K562 (cell line): Measurements from ENCODE around the gene SOX4. TPM values are rescaled to one million over a fixed set of nuclear protein-coding genes. Genes with fewer than 3 reads are reported as not detected.

Source experiments
- ATAC-seq: fragments of 200-7000 bp; cut with Tn5 transposase; 3 replicates; pipeline ENCODE4 v1.9.1; 2020; ENCODE audit warnings: moderate library complexity
- BruUV-seq: library from RNA; stranded (reverse); fragments of 400-500 nt; replicated peaks from 2 replicates; lab custom pipeline; 2021; lab: Mats Ljungman, UMichigan
- CTCF ChIA-PET: fragments of 300-600 bp; formaldehyde crosslinking; extraction: SDS; loops from one replicate; lab custom pipeline; 2021; ENCODE audit warnings: low intra/inter-chr PET ratio; lab: Yijun Ruan, JAX
- POLR2A ChIA-PET: fragments of 300-600, 350-650 bp; sonication (Branson Sonifier 250); formaldehyde crosslinking; extraction: SDS; loops from one replicate; lab custom pipeline; 2021; ENCODE audit warnings: antibody characterized with exemption, inconsistent platforms; lab: Yijun Ruan, JAX
- DNase-seq, 4 experiments: peaks; one replicate each; pipeline versions ENCODE4 v3.0.0 to v3.0.0-alpha.2; 2011 to 2018; ENCODE audit warnings: low spot score in 3 of 4, mixed read lengths in 3 of 4; ENCODE audit errors: extremely low read depth in 1 of 4
- FAIRE-seq: peaks from 2 replicates; lab custom pipeline; 2011; peaks lifted over from hg19 to GRCh38; lab: Jason Lieb, UNC
- H2AFZ ChIP-seq: 2 replicates; pipeline ENCODE4 v1.6.0; 2011; ENCODE audit warnings: low read depth, low read length, control low read depth, inconsistent platforms
- H3K27ac ChIP-seq: fragments of 200-600 bp; 3 replicates; pipeline ENCODE4 v1.8.0; 2011; ENCODE audit warnings: low read depth, mild to moderate bottlenecking, control low read depth, inconsistent platforms, low read length, moderate library complexity, mixed read lengths; ENCODE audit errors: extremely low read depth
- H3K27me3 ChIP-seq, 2 experiments: fragments of 300-600 bp in 1 of 2; 2 replicates in 1 of 2; 3 replicates in 1 of 2; pipeline versions ENCODE4 v1.6.0 to v1.8.0; 2011; ENCODE audit warnings: inconsistent platforms in 2 of 2, low read length in 2 of 2, mild to moderate bottlenecking in 1 of 2, mixed read lengths in 1 of 2, moderate library complexity in 1 of 2; ENCODE audit not compliant: control insufficient read depth in 2 of 2, insufficient read depth in 2 of 2
- H3K36me3 ChIP-seq: fragments of 300-600 bp; 3 replicates; pipeline ENCODE4 v1.8.0; 2011; ENCODE audit warnings: mild to moderate bottlenecking, low read length, inconsistent platforms; ENCODE audit not compliant: control insufficient read depth, insufficient read depth
- H3K4me1 ChIP-seq, 2 experiments: fragments of 200-600 bp in 1 of 2; replicated peaks in 1 of 2; 2 replicates in 1 of 2; 3 replicates in 1 of 2; pipeline versions ENCODE4 v1.5.1 to v1.8.0; 2011; ENCODE audit warnings: inconsistent platforms in 2 of 2, low read length in 2 of 2, mild to moderate bottlenecking in 1 of 2, mixed read lengths in 1 of 2, moderate library complexity in 1 of 2; ENCODE audit not compliant: control insufficient read depth in 2 of 2, insufficient read depth in 2 of 2
- H3K4me2 ChIP-seq: 2 replicates; pipeline ENCODE4 v1.6.1; 2011; ENCODE audit warnings: low read length, control low read depth, inconsistent platforms, mixed read lengths; ENCODE audit not compliant: insufficient read depth
- H3K4me3 ChIP-seq: fragments of 200-600 bp; sonication (generic), shearing (Covaris generic); 2 replicates; pipeline ENCODE4 v1.5.1; 2016; ENCODE audit warnings: control low read depth, inconsistent platforms
- H3K79me2 ChIP-seq: fragments of 200-600 bp; 3 replicates; pipeline ENCODE4 v1.8.0; 2011; ENCODE audit warnings: low read length, inconsistent platforms; ENCODE audit not compliant: control insufficient read depth, insufficient read depth
- H3K9ac ChIP-seq, 2 experiments: 2 replicates each; pipeline versions ENCODE4 v1.6.0 to v1.6.1; 2011; ENCODE audit warnings: low read depth in 2 of 2, low read length in 2 of 2, control low read depth in 1 of 2, inconsistent platforms in 1 of 2, mild to moderate bottlenecking in 1 of 2, mixed read lengths in 1 of 2; ENCODE audit not compliant: insufficient read depth in 1 of 2
- H3K9me1 ChIP-seq: one replicate; pipeline ENCODE4 v1.6.0; 2011; ENCODE audit warnings: inconsistent platforms, mild to moderate bottlenecking, low read length, moderate library complexity; ENCODE audit not compliant: control insufficient read depth, insufficient read depth
- H3K9me3 ChIP-seq: replicated peaks from 2 replicates; pipeline ENCODE4 v1.5.1; 2011; ENCODE audit warnings: low read depth, low read length, inconsistent platforms; ENCODE audit not compliant: control insufficient read depth, insufficient read depth
- H4K20me1 ChIP-seq: replicated peaks from 2 replicates; pipeline ENCODE4 v1.6.1; 2011; ENCODE audit warnings: low read length, inconsistent platforms, mixed read lengths; ENCODE audit not compliant: control insufficient read depth, insufficient read depth
- ATF4 ChIP-seq: fragments of 450-650 bp; formaldehyde crosslinking; IDR thresholded peaks from 2 replicates; pipeline ENCODE4 v1.4.0; 2022; ENCODE audit warnings: mild to moderate bottlenecking, moderate library complexity
- GABPB1 ChIP-seq: sonication (generic); formaldehyde crosslinking; IDR thresholded peaks from 2 replicates; pipeline ENCODE4 v1.8.0; 2022; ENCODE audit warnings: mild to moderate bottlenecking, missing genetic modification reagents
- HCFC1 ChIP-seq: IDR thresholded peaks from 2 replicates; pipeline ENCODE4 v1.6.1; 2012; ENCODE audit warnings: low read depth, low read length, improper control_type of control experiment
- HMGXB4 ChIP-seq: sonication (generic); formaldehyde crosslinking; IDR thresholded peaks from 2 replicates; pipeline ENCODE4 v1.8.1; 2023; ENCODE audit warnings: mild to moderate bottlenecking, missing genetic modification reagents
- MEF2A ChIP-seq: IDR thresholded peaks from 2 replicates; pipeline ENCODE4 v1.6.1; 2011; ENCODE audit warnings: low read depth, mild to moderate bottlenecking, low read length, moderate library complexity; ENCODE audit not compliant: control insufficient read depth
- MTA3 ChIP-seq: fragments of 450-650 bp; formaldehyde crosslinking; IDR thresholded peaks from 2 replicates; pipeline ENCODE4 v1.6.1; 2017; ENCODE audit warnings: mild to moderate bottlenecking, borderline replicate concordance
- NFATC3 ChIP-seq: fragments of 450-650 bp; IDR thresholded peaks from 2 replicates; pipeline ENCODE4 v1.6.1; 2017; ENCODE audit warnings: mild to moderate bottlenecking
- NR3C1 ChIP-seq: sonication (generic); formaldehyde crosslinking; IDR thresholded peaks from 2 replicates; pipeline ENCODE4 v1.8.1; 2022; ENCODE audit warnings: missing genetic modification reagents
- PURB ChIP-seq: sonication (generic); formaldehyde crosslinking; IDR thresholded peaks from 2 replicates; pipeline ENCODE4 v1.9.0; 2021; ENCODE audit warnings: low read depth, mild to moderate bottlenecking, missing genetic modification reagents
- ZNF23 ChIP-seq: fragments of 250-450 bp; sonication (Bioruptor Pico); IDR thresholded peaks from 2 replicates; pipeline ENCODE4 v1.4.0; 2020; ENCODE audit warnings: mild to moderate bottlenecking
- whole genome bisulfite sequencing: fragments of 100-300 bp; shearing (Covaris generic); methylation state at CpG from one replicate; pipeline ENCODE4 v1.1.6; 2016; ENCODE audit warnings: low coverage, mixed read lengths; ENCODE audit not compliant: insufficient coverage; ENCODE audit errors: missing lambda C conversion rate; 5-methylcytosine and 5-hydroxymethylcytosine counted together
- in situ Hi-C: fragments of 300-500 bp; cut with MboI; formaldehyde crosslinking; loops from 4 replicates; pipeline ENCODE4 v1.15.0; 2018; ENCODE audit warnings: inconsistent platforms, mixed read lengths
- intact Hi-C: fragments of 100-400 bp; cut with micrococcal nuclease; formaldehyde crosslinking; loops from 2 replicates; pipeline ENCODE4 v1.14.2; 2022
- polyA plus RNA-seq, 8 experiments: library from polyadenylated mRNA; depleted of rRNA in 4 of 8; stranded (reverse) in 5 of 8; unstranded in 3 of 8; fragments of >200 nt; fragmentation: Nextera tagmentation in 2 of 8; fragmentation: Illumina TruSeq in 1 of 8; extraction: Ambion mirVana in 2 of 8; extraction: Trizol in 1 of 8; gene quantifications; 2 replicates each; pipeline versions ENCODE4 v1.2.1 to v1.2.3, GENCODE V29; 2011 to 2014; ENCODE audit warnings: inconsistent platforms in 1 of 8, missing spikeins in 1 of 8
- total RNA-seq, 7 experiments: library from RNA; depleted of rRNA in 6 of 7; stranded (reverse); fragments of >200 nt in 6 of 7; fragmentation: Illumina TruSeq in 2 of 7; extraction: Trizol in 2 of 7; gene quantifications; 2 replicates each; pipeline versions ENCODE4 v1.2.1 to v1.2.3, GENCODE V29; 2011 to 2021; ENCODE audit warnings: low replicate concordance in 1 of 7
- TF ChIP-seq, protein P1 (sequence below): fragments of 250-450 bp; sonication (Bioruptor Pico); IDR thresholded peaks from 2 replicates; pipeline ENCODE4 v1.8.0; 2022; ENCODE audit warnings: inconsistent platforms

SOX4 gene
- total and polyA plus RNA-seq, 9 of the 15 experiments (the other 6 are each of a cell fraction or from before 2014, with no cell fraction given), result 0.03 to 0.29 (median 0.04) TPM

DNA sequence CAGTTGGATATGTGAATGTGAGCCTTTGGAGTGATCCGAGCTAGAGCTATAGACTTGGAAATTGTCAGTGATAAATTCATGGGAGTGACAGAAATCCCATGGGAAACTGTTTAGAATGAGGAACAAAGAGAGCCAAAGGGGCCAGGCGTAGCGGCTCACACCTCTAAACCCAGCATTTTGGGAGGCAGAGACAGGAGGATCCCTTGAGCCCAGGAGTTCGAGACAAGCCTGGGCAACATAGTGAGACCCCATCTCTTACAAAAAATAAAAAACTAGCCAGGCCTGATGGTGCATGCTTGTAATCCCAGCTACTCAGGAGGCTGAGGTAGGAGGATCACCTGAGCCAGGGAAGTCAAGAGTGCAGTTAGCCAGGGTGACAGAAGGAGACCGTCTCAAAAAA is 39.3 kb upstream of the SOX4 start:
- WGBS, result 6% methylated on average over 5 of the region's 5 CpGs
- TF ChIP-seq MTA3, result no peak
- TF ChIP-seq PURB (CRISPR knock-in tag), result no peak
- TF ChIP-seq, protein P1, sequence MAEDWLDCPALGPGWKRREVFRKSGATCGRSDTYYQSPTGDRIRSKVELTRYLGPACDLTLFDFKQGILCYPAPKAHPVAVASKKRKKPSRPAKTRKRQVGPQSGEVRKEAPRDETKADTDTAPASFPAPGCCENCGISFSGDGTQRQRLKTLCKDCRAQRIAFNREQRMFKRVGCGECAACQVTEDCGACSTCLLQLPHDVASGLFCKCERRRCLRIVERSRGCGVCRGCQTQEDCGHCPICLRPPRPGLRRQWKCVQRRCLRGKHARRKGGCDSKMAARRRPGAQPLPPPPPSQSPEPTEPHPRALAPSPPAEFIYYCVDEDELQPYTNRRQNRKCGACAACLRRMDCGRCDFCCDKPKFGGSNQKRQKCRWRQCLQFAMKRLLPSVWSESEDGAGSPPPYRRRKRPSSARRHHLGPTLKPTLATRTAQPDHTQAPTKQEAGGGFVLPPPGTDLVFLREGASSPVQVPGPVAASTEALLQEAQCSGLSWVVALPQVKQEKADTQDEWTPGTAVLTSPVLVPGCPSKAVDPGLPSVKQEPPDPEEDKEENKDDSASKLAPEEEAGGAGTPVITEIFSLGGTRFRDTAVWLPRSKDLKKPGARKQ (CRISPR knock-in tag), result no peak
- TF ChIP-seq NFATC3, result no peak
- no peak for TF ChIP-seq MEF2A
- TF ChIP-seq ATF4, result no peak
- TF ChIP-seq HCFC1, result no peak
- no peak for TF ChIP-seq HMGXB4 (CRISPR knock-in tag)
- TF ChIP-seq NR3C1 (CRISPR knock-in tag), result no peak
- TF ChIP-seq ZNF23, result no peak
- no peak for TF ChIP-seq GABPB1
- Histone ChIP-seq H3K4me1 (no peaks in the 10 kb centered on the region), H3K9ac (no peak overlapping the region), H3K36me3 (no peaks in the 10 kb centered on the region), H3K27ac (no peak overlapping the region), H3K9me1 (no peaks in the 10 kb centered on the region), H2AFZ (no peak overlapping the region), H4K20me1 (no peaks in the 10 kb centered on the region), H3K4me2 (no peak overlapping the region), H3K9me3 (no peaks in the 10 kb centered on the region; the same call in 1 of the 2 replicates), H3K27me3 (no peaks in the 10 kb centered on the region), H3K4me3 (no peak overlapping the region), H3K79me2 (no peaks in the 10 kb centered on the region)
- intact Hi-C loops (no loop called here), in situ Hi-C loops (no loop called here)
- DNase-seq (no peak), FAIRE-seq (no peak), ATAC-seq (no peak)
- CTCF ChIA-PET, result no interaction called here
- POLR2A ChIA-PET, result no interaction called here
- BruUV-seq, result no TSS peak
